Epithelial cell of prostate (primary cell): ENCODE measurements around the gene WFS1.

Source experiments
- DNase-seq: peaks from one replicate; pipeline ENCODE4 v3.0.0-alpha.2; 2011; ENCODE audit warnings: low read depth, low spot score
- H3K27ac ChIP-seq: fragments of 450-650 bp; 2 replicates; pipeline ENCODE4 v1.5.1; 2017; ENCODE audit warnings: mild to moderate bottlenecking

Gene WFS1

DNA sequence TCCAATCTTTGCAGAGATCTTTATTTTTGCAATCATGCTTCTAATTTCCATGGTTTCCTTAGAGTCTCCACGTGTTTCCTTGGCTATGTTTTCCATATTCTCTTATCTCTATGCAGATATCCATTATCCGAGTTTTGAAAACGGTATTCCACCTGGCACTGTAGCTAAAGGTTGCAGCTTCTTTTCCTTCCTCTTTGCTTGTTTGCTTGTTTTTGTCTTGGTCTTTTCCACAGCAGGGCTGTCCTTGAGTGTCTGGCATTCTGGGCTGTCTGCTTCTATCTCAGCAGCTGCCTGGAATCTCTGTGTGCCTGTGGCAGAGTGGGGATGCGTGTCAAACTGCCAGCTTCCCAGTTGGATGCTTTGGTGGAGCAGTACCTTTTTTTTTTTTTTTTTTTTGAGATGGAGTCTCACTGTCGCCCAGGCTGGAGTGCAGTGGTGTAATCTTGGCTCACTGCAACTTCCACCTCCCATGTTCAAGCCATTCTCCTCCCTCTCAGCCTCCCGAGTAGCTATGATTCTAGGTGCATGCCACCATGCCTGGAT lies 46.9 kb downstream of the WFS1 start:
- DNase-seq: no peak
- no peak overlapping the region for H3K27ac ChIP-seq

DNA sequence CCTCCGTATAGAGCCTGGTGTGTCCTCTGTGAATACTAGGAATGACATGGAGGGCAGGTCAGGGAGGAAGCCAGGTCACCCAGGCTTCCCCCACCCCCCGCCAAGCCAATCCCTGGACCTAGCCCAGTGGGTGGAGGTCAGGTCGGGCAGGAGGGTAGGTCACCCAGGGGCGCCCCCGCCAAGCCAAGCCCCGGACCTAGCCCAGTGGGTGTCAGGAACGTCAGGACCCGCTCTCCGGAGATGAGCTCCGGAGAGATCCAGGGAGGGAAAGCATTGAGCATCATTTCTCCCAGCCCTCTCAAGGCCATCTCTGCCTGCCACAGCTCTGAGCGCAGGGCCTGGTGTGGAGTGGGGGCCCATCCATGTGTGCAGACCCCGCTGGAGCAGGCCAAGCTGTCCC lies 48.6 kb downstream of the WFS1 start:
- H3K27ac ChIP-seq: no peak overlapping the region
- DNase-seq: no peak

DNA sequence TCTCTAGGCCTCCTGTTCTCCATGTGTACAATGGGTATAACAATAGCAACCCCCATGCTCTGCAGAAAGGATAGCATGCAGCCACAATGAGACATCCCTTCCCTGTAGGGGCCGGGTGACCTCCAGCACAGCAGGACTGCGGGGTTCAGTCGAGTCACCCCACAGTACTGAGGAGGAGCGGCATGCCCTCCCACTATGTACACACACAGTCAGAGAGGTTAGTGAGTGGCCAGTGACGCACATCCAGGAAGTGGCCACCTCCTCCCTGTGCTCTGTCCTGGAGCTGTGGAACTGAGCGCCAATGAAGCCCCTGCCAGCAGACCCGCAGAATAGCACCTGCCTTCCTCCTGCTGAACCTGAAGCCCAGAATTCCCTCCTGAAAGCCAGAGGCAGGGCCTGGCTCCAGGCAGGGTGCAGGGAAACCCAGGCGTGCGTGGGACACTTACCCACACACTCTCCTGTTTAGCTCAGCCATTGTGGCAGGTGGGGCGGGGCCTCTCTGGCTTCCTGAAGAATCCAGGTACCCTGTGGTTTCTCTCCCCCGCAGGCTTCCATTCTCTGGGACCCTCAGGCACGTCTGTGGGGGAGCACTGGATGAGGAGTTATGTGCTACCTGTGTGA lies 50.0 kb downstream of the WFS1 start:
- no peak for DNase-seq
- no peak overlapping the region for H3K27ac ChIP-seq

DNA sequence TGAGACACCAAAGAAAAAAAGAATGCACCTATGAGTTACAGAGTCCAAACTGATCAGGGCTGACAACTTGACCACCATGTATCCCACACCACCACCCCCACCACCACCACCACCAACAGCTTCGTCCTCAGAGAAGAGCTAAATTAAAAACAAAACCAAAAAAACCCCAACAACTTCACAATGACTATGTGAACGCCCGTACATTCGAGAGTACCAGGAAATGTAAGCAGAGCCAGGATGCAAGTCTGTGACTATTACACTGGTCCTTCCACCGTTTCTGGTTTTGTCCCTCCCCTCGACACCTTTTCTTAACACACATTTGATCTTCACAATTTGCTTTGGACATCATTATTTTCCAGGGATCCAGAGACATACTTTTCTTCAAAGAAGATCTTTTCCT lies 51.0 kb downstream of the WFS1 start:
- H3K27ac ChIP-seq: no peak overlapping the region
- DNase-seq: no peak

DNA sequence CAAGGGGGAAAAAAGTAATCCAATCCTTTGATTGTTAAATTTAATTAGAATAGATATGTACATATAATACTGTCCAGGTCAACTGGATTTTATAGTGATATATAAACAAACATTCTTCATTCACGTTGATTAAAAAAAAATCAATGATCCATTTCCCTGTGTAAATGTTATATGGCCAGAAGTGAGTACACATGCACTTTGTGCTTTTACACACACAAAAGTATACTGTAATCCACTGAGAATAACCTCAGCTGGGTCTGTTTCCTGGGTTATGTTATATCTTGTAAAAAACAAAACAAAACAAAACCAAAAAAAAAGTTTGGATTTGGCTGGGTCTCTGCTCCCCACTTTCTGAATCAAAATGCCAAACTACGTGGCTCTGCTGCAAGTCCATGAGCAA lies 51.7 kb downstream of the WFS1 start:
- no peak overlapping the region for H3K27ac ChIP-seq
- DNase-seq: no peak

DNA sequence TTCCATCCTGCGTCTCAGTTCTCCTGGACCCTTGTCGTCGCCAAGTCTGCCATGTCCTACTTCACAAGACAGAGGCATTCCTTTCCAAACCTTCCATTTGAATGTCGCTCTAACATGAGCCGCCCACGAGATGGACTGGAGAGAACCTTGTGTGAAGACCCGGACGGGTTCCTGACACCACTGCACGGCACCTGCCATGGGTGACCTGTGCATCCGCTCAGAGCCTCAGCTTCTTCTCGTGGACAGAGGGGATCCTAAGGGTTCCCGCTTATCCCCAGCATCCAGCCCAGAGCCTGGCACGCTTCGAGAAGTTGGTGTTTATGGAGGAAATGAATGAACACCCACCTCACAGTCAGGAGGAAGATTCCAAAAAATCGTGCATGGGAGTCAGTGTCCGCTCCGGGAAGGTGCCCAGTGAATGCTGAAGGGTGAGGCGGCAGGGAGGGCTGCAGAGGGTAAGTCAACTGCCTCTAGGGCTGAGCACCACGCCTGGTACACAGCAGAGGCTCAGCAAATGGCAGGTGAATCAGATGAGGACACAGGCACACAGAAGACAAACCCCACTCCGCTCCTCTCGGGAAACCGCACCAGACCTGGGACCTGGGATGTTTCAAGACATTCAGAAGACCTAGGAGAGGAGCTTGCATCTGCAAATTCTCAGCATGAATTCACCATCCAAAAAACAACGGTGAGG lies 52.6 kb downstream of the WFS1 start:
- DNase-seq: no peak
- no peak overlapping the region for H3K27ac ChIP-seq

DNA sequence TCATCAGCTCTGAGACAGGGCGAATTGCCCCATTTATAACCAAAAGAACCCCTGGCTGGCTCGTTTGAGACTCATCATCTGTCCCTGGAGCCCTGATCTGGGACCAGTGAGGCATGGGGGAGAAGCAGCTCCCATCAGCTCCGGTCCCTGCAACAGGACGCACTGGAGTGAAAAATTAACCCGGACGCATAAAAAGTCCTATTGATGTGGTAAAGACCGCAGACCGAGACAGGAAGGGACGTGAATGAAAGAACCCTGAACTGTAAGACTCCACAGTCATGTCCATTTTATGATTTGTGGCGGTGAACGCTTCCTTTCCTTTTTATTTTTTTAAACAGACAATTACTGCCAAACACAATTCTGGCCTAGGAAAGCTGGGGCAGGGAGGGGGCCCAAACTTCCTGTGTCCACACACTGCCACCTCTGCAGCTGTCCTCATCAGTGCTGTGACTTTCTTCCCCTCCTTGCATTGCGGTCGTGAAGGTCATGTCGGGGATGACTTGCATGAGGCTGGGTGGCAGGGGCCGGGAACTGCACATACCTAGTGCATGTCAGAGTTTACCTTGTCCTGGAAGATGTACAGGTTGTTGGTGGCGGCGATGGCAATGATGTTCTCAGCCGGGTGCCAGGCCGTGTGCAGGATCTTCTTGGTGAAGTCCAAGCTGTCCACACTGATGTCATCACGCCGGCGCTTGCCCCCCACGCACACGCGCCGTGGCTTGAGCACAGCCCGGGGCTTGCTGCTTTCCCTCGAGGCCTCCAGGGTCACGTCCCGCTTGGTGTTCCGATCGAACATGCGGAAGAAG lies 53.3 kb downstream of the WFS1 start:
- no peak for DNase-seq
- no peak overlapping the region for H3K27ac ChIP-seq

DNA sequence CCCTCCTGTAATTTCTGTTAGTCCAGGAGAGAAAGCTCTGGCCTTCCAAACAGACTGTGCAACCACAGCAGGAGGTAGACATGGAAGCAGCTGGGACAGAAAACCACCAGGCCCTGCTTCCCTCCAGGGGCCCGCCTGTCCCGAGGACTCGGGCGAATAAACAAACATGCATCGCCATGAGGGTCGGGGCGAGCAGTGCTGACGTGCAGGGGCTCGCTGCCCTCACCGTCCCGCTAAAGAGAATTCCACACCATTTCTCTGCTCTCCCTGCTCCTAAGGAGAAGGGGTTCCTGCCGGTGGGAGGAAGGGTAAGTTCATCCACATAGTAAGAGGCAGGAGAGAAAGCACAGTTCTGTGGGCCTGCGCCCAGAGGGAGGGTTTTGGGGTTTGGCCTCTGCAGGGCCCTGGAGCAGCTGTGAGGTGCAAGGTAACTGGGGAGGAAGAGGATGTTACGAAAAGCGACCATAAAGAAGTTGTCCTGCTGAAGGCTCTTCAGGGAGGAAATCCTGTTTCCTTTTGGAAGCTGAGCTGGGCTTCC lies 54.9 kb downstream of the WFS1 start:
- H3K27ac ChIP-seq: no peak overlapping the region
- no peak for DNase-seq

DNA sequence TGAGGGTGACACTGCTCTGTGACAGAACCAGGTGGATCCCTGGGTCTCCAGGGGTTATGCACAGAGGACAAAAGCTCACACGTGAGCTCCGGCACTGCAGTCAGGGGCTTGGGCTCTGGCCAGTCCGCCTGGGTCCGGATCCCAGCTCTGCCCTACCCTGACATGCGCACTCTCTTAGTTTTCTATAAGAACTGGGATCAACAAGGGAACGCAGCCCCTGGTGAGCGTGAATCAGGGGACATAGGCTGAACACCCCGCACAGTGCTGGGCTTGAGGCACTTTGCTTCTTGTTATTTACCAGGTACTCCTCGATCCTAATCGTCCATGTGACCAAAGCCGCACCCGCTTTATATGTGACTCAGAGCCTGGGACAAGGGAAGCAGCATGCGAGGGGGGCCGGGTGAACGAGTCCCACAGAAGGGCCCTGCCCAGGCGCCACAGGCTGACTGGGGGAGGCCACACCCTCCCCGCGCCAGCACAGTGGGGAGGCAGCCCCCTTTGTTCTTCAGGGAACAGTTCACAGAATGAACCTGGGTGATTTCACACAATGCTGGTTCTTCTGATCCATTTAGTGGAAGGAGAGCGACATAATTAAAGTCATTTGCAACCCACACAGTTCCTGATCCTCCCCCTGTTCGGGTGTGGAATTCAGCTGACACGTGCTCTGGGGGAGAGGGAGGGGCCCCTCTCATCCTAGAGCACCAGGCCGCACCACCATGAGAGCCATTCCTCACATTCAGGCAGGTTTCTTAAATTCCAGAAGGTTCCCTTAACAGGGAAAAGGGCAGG lies 55.5 kb downstream of the WFS1 start:
- no peak overlapping the region for H3K27ac ChIP-seq
- no peak for DNase-seq

DNA sequence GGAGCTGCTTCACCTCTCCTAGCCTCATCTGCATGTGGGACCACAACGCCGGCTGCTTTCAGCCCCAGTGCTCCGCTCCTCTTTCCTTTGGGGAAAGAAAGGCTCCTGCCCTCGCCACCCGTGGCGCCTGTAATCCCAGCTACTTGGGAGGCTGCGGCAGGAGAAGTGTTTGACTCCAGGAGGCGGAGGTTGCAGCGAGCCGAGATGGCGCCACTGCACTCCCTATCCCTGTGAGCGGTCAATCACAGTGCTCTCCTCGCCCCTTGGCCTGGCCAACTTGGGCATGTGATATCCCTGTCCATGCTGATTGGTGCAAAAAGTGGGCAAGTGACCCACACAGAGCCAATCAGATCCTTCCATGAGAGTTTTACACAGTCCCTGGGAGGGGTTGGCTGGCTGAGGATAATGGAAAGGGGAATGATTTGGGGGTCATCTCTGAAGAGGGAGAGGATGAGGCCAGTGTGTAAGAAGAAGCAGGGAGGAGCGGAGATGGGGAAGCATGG lies 56.2 kb downstream of the WFS1 start:
- no peak overlapping the region for H3K27ac ChIP-seq
- DNase-seq: no peak

DNA sequence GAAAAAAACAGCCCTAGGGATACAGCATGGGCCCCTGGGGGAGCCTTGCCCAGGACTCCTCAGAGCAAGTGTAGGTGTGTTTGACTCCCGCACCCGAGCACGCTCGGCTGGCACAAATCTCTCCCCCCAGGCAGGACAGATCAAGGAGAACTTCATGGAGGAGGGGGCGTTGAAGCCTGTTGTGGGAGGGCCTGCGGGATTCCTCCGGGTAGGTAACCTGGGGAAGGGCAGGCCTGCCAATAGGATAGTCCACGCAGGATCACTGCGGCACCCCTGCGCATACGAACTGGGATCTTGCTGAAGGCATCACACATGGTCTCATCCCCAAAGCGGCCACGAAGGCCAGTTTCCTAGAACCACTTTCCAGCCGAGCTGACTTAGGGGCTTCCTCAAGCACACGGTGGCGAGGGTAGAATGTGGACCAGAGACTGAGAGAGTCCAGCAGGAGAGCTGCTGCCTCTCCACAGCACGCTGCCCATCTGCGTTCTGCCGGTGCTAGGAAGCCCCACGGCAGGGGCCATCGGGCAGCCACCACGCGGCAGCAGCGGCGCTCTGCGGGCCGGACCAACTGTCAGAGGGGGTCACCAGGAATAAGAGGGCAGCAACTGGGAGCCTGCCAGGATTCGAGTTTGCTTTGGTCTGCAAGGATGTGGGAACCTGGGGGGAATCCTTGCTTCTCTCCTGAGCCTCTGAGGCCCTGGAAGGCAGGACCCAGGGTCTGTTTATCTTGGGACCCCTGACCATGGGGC lies 56.8 kb downstream of the WFS1 start:
- DNase-seq: no peak
- no peak overlapping the region for H3K27ac ChIP-seq

DNA sequence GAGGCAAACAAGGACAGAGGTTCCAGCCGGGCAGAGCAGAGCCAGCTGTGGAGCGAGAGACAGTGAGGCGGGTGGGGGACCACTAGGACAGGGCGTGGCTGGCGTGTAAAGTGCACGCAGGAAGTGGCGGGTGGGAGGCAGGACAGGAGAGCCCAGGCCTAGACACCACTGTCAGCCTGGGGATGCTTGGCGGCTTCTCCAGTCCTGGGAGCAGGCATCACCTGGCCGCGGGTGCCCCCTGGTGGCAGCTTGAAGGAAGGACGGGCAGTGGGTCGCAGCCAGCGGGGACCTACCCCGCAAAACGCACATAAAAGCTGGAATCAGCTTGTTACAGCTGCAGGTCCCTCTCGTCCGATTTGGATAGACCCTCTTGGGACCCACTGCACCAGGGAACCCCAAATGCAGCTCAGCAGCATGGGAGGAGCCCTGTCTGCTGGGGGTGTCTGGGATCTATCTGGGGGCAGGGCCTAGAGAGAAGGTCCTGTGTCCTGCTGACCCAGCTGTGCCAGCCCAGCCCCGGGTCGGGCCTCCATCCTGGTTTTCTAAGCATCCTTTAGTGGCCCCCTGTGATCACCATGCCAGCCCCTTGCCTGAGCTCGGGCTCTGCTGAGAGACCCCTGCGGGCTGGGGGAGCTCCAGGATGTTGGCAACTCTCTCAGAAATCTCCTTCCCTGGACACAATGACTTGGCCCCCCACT lies 57.7 kb downstream of the WFS1 start:
- H3K27ac ChIP-seq: no peak overlapping the region
- DNase-seq: no peak

DNA sequence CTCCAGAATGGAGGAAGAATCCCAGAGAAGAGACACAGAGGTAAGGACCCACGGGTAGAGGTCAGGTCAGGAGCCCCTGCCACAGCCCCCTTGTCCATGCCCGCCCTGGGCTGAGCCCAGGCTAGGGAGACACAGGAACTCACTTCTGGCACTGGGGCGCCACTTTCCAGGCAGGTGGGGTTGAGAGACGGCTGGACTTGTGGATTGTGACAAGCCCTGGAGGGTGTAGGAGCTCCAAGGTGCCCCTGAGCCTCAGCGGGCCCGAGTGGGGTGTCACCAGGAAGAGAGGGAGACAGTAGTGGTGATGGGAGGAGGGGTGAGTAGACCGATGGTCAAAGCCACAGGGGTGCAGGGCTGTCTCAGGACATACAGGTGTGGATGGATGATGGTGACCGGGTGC lies 58.9 kb downstream of the WFS1 start:
- DNase-seq: no peak
- H3K27ac ChIP-seq: no peak overlapping the region

DNA sequence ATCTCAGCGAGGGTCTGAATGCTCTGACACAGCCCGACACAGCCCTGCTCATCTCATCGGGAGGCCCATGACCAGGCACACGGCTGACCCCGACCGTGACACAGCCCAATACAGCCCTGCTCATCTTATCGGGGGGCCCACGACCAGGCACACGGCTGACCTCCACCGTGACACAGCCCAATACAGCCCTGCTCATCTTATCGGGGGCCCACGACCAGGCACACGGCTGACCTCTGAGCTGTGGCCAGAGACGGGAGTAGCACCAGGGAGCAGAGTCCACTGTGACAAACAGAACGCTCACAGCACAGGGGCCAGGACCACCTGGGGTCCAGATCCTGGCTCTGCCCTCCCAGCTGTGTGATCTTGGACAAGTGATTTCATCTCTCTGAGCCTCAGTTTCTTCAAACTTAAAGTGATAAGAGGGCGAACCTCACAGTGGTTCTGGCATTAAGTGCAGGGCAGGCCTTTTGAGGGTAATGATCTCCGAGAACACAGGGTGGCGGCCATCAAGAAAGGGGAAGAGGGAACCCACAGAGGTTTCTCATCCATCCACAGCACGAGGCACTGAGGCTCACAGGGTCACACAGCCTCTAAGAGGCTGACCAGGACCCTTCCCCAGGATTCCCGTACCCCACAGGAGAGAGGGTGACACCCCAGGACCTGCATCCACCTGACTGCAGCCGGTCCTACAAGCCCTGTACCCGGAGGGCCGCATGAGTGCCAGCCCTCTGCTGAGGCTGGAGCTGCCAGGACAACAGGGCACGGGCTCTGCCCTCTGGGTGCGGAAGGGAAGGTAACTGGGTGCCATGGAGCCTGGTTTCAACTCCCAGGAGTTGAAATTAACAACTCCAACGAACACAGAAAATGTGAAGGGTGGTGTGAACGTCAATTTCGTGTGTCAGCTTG lies 60.1 kb downstream of the WFS1 start:
- H3K27ac ChIP-seq: no peak overlapping the region
- DNase-seq: no peak

DNA sequence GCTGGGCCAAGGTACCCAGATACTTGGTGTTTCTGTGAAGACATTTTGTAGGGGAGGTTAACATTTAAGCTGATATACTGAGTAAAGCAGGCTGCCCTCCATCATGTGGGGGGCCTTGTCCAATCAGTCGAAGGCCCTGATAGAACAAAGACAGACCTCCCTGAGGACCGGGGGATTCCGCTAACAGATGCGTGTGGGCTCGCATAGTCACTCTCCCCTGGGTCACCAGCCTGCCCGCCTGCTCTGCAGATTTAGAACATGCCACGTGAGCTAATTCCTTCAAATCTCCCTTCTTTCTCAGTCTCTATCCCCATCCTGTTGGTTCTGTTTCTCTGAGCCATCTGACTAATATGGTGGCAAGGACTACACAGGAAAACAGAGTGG lies 60.7 kb downstream of the WFS1 start:
- no peak overlapping the region for H3K27ac ChIP-seq
- no peak for DNase-seq

DNA sequence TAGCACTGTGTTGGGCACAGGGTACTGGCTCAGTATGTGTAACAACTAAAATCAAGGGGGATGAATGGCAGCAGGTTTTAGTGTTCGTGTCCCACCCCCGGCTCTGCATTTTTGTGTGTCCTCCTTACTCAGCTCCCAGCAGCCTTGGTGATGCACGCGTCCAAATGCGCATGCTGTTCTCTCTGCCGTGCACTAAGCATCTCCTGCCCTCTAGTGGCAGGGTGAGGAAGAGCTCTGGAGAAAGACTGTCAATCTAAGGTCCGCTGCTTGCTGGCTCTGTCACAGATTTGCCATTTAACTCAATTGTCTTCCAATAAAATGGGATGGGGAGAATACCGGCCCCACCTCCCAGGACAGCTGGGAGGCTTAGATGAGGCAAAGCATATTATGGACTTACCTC lies 61.4 kb downstream of the WFS1 start:
- DNase-seq: no peak
- H3K27ac ChIP-seq: no peak overlapping the region

DNA sequence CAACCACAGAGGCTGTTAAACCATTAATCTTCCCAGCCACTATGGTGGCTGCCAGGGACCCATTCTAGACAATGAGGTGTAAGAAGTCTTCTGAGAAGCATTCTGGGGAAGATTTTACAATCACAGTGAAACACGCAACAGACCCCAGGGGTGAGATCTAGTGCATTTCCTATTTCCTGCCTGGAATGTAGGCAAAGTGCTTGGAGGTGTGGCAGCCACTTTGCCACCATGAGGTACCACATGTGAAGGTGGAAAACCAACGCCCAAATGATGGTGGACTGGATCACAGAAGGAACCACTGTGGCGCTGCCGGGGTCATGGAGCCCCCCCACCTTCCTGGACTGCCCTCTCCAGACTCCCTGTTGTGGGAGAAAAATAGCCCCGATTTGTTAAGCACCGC lies 61.8 kb downstream of the WFS1 start:
- H3K27ac ChIP-seq: no peak overlapping the region
- no peak for DNase-seq
